Measurements from ENCODE around the gene EHBP1.

DNA sequence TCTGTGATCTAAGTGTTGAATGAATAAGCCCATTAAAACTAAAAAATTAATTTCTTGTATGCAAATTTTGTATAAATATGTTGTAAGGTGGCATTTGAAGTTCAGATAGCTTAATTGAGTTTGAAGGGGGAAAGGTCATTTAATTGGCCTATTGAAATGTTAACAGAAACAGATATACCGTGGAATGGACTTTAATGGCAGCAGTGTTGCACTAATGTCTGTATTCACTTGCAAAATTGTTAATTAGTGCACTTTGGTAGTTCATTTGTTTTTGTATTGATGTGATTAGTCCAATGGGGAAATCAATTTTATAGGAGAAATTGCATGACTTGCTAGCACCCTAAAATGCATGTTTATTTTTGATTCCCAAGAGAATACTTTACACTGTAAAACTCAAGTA, 303.3 kb downstream of the EHBP1 start:
- TF ChIP-seq, protein P1, sequence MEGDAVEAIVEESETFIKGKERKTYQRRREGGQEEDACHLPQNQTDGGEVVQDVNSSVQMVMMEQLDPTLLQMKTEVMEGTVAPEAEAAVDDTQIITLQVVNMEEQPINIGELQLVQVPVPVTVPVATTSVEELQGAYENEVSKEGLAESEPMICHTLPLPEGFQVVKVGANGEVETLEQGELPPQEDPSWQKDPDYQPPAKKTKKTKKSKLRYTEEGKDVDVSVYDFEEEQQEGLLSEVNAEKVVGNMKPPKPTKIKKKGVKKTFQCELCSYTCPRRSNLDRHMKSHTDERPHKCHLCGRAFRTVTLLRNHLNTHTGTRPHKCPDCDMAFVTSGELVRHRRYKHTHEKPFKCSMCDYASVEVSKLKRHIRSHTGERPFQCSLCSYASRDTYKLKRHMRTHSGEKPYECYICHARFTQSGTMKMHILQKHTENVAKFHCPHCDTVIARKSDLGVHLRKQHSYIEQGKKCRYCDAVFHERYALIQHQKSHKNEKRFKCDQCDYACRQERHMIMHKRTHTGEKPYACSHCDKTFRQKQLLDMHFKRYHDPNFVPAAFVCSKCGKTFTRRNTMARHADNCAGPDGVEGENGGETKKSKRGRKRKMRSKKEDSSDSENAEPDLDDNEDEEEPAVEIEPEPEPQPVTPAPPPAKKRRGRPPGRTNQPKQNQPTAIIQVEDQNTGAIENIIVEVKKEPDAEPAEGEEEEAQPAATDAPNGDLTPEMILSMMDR (IDR thresholded peaks at IDR 0.05; ENCODE audit: low read depth, low read length, poor library complexity, severe bottlenecking) = no peak
- no peak for TF ChIP-seq EZH2phosphoT487 (IDR thresholded peaks at IDR 0.05; ENCODE audit: borderline replicate concordance, low read length)
